H9 (cell line): ENCODE data around the gene RPUSD3. TPM values are rescaled to one million over a fixed set of nuclear protein-coding genes. Genes with fewer than 3 reads are reported as not detected.

Experiments
- DNase-seq: peaks from one replicate; pipeline ENCODE4 v3.0.0-alpha.2; 2017
- H2AFZ ChIP-seq: one replicate; pipeline ENCODE4 v1.6.1; 2013; ENCODE audit warnings: mild to moderate bottlenecking, low read length, control low read depth, moderate library complexity
- H2AK5ac ChIP-seq: 2 replicates; pipeline ENCODE4 v1.6.1; 2013; ENCODE audit warnings: low read length, control low read depth, mixed read lengths; ENCODE audit not compliant: insufficient read length
- H2BK120ac ChIP-seq: one replicate; pipeline ENCODE4 v1.6.1; 2013; ENCODE audit warnings: low read depth, mild to moderate bottlenecking, low read length, control low read depth, inconsistent platforms; ENCODE audit not compliant: poor library complexity, severe bottlenecking
- H2BK12ac ChIP-seq: 2 replicates; pipeline ENCODE4 v1.6.1; 2013; ENCODE audit warnings: low read length, control low read depth, mixed read lengths, low read depth; ENCODE audit not compliant: insufficient read length
- H2BK15ac ChIP-seq: 2 replicates; pipeline ENCODE4 v1.6.1; 2013; ENCODE audit warnings: low read depth, low read length, control low read depth
- H2BK20ac ChIP-seq: one replicate; pipeline ENCODE4 v1.6.1; 2013; ENCODE audit warnings: low read depth, mild to moderate bottlenecking, low read length, control low read depth, inconsistent platforms; ENCODE audit not compliant: poor library complexity, severe bottlenecking
- H2BK5ac ChIP-seq: 2 replicates; pipeline ENCODE4 v1.6.1; 2013; ENCODE audit warnings: low read length, control low read depth, mixed read lengths; ENCODE audit not compliant: insufficient read length
- H3K14ac ChIP-seq: 2 replicates; pipeline ENCODE4 v1.6.1; 2013; ENCODE audit warnings: low read length, control low read depth; ENCODE audit not compliant: insufficient read depth
- H3K18ac ChIP-seq: 2 replicates; pipeline ENCODE4 v1.6.1; 2013; ENCODE audit warnings: low read depth, mild to moderate bottlenecking, mixed read lengths, low read length, control low read depth; ENCODE audit not compliant: insufficient read length
- H3K23ac ChIP-seq: 2 replicates; pipeline ENCODE4 v1.6.1; 2013; ENCODE audit warnings: low read length, control low read depth, mixed read lengths, low read depth; ENCODE audit not compliant: insufficient read length
- H3K23me2 ChIP-seq: 2 replicates; pipeline ENCODE4 v1.6.1; 2013; ENCODE audit warnings: low read depth, mild to moderate bottlenecking, mixed read lengths, low read length, control low read depth; ENCODE audit not compliant: insufficient read length, poor library complexity, severe bottlenecking
- H3K27ac ChIP-seq: 2 replicates; pipeline ENCODE4 v1.5.1; 2013; ENCODE audit warnings: low read length, control low read depth, mixed read lengths, low read depth; ENCODE audit not compliant: insufficient read length
- H3K27me3 ChIP-seq: 2 replicates; pipeline ENCODE4 v1.6.1; 2013; ENCODE audit warnings: low read length, control low read depth, inconsistent platforms; ENCODE audit not compliant: insufficient read depth
- H3K4ac ChIP-seq: 2 replicates; pipeline ENCODE4 v1.6.1; 2013; ENCODE audit warnings: low read depth, mild to moderate bottlenecking, control low read depth, inconsistent platforms, low read length, moderate library complexity
- H3K4me1 ChIP-seq: 2 replicates; pipeline ENCODE4 v1.6.1; 2013; ENCODE audit warnings: low read length, control low read depth, inconsistent platforms; ENCODE audit not compliant: insufficient read depth
- H3K4me2 ChIP-seq: 2 replicates; pipeline ENCODE4 v1.6.1; 2013; ENCODE audit warnings: low read length, control low read depth, mixed read lengths; ENCODE audit not compliant: insufficient read length, insufficient read depth
- H3K56ac ChIP-seq: 2 replicates; pipeline ENCODE4 v1.6.1; 2013; ENCODE audit warnings: low read depth, mild to moderate bottlenecking, mixed read lengths, low read length, control low read depth; ENCODE audit not compliant: insufficient read length
- H3K79me1 ChIP-seq: 2 replicates; pipeline ENCODE4 v1.6.1; 2013; ENCODE audit warnings: low read depth, mild to moderate bottlenecking, moderate library complexity, low read length, control low read depth, inconsistent platforms; ENCODE audit not compliant: insufficient read depth, poor library complexity, severe bottlenecking
- H3K79me2 ChIP-seq: 2 replicates; pipeline ENCODE4 v1.6.1; 2013; ENCODE audit warnings: low read length, control low read depth, inconsistent platforms; ENCODE audit not compliant: insufficient read depth
- H3K9ac ChIP-seq: 2 replicates; pipeline ENCODE4 v1.6.1; 2013; ENCODE audit warnings: low read length, control low read depth, mixed read lengths; ENCODE audit not compliant: insufficient read length; ENCODE audit errors: extremely low read depth
- H3K9me3 ChIP-seq: one replicate; pipeline ENCODE4 v1.6.1; 2013; ENCODE audit warnings: low read depth, low read length, inconsistent platforms; ENCODE audit not compliant: control insufficient read depth
- H3T11ph ChIP-seq: one replicate; pipeline ENCODE4 v1.6.1; 2013; ENCODE audit warnings: mild to moderate bottlenecking, low read length, control low read depth, inconsistent platforms
- H4K20me1 ChIP-seq: one replicate; pipeline ENCODE4 v1.6.1; 2013; ENCODE audit not compliant: control insufficient read depth, insufficient read length, insufficient read depth
- H4K5ac ChIP-seq: 2 replicates; pipeline ENCODE4 v1.6.1; 2013; ENCODE audit warnings: low read depth, mild to moderate bottlenecking, mixed read lengths, low read length, control low read depth; ENCODE audit not compliant: insufficient read length
- H4K8ac ChIP-seq: replicated peaks from 2 replicates; pipeline ENCODE4 v1.6.1; 2013; ENCODE audit warnings: low read length, control low read depth, mixed read lengths, low read depth; ENCODE audit not compliant: insufficient read length
- H4K91ac ChIP-seq: 2 replicates; pipeline ENCODE4 v1.6.1; 2013; ENCODE audit warnings: low read depth, mild to moderate bottlenecking, moderate library complexity, mixed read lengths, low read length, control low read depth; ENCODE audit not compliant: insufficient read length
- H3K27ac Mint-ChIP-seq, 3 experiments: 2 replicates in 2 of 3; 3 replicates in 1 of 3; pipeline ENCODE4 v1.8.0; 2020 to 2021; ENCODE audit warnings: mixed read lengths in 3 of 3, mild to moderate bottlenecking in 1 of 3, moderate library complexity in 1 of 3
- H3K27me3 Mint-ChIP-seq: 2 replicates; pipeline ENCODE4 v1.8.0; 2021; ENCODE audit warnings: low read depth, mild to moderate bottlenecking, moderate library complexity, mixed read lengths
- H3K36me3 Mint-ChIP-seq, 3 experiments: 2 replicates in 2 of 3; 3 replicates in 1 of 3; pipeline ENCODE4 v1.8.0; 2020 to 2021; ENCODE audit warnings: low read depth in 3 of 3, mixed read lengths in 3 of 3; ENCODE audit not compliant: insufficient read depth in 1 of 3
- H3K4me1 Mint-ChIP-seq, 2 experiments: 2 replicates each; pipeline ENCODE4 v1.8.0; 2020; ENCODE audit warnings: mixed read lengths in 2 of 2
- H3K4me3 Mint-ChIP-seq, 2 experiments: 2 replicates in 1 of 2; 3 replicates in 1 of 2; pipeline ENCODE4 v1.8.0; 2020 to 2021; ENCODE audit warnings: mild to moderate bottlenecking in 2 of 2, mixed read lengths in 2 of 2, moderate library complexity in 1 of 2
- H3K9me3 Mint-ChIP-seq, 2 experiments: 2 replicates in 1 of 2; 3 replicates in 1 of 2; pipeline ENCODE4 v1.8.0; 2020; ENCODE audit warnings: mild to moderate bottlenecking in 2 of 2, mixed read lengths in 2 of 2, moderate library complexity in 1 of 2
- CTCF ChIP-seq: fragments of 200-600 bp; sonication (generic); conservative IDR thresholded peaks from 3 replicates; pipeline ENCODE4 v1.8.0; 2021; ENCODE audit warnings: antibody characterized with exemption, mild to moderate bottlenecking
- total RNA-seq: library from RNA; stranded (reverse); gene quantifications from 2 replicates; pipeline ENCODE4 v1.2.1, GENCODE V29; 2021

Gene RPUSD3
- total RNA-seq, 1 experiment from 2014 or later, result 59.5 TPM

GRCh38 chr3:9886328-9886727 is 42.5 kb upstream of the RPUSD3 start:
- H4K5ac ChIP-seq, result no peak overlapping the region
- no peak overlapping the region for H4K91ac ChIP-seq
- no peak overlapping the region for H3K9ac ChIP-seq
- no peak overlapping the region for H3K14ac ChIP-seq
- H3K4ac ChIP-seq, result no peak overlapping the region
- H2AK5ac ChIP-seq, result no peak overlapping the region
- H3K18ac ChIP-seq, result no peak overlapping the region
- no peak overlapping the region for H3K23ac ChIP-seq
- no peak overlapping the region for H3K27ac ChIP-seq
- no peak overlapping the region for H3K4me2 ChIP-seq
- H2BK5ac ChIP-seq, result no peak overlapping the region
- Mint-ChIP-seq H3K27ac (no peak overlapping the region), H3K9me3 (no peaks in the 10 kb centered on the region), H3K27me3 (no peaks in the 10 kb centered on the region; the same call in 1 of the 2 replicates), H3K4me3 (no peak overlapping the region), H3K36me3 (peaks cover 0 to 4% (median 0%) of the 10 kb centered on the region in 3 experiments; a peak in 1 of 7 replicates), H3K4me1 (peaks cover 6 to 9% of the 10 kb centered on the region in 2 experiments)
- no peaks in the 10 kb centered on the region for H3K23me2 ChIP-seq
- H2BK120ac ChIP-seq, result no peak overlapping the region
- no peak overlapping the region for H2BK20ac ChIP-seq
- H2BK15ac ChIP-seq, result no peak overlapping the region
- no peaks in the 10 kb centered on the region for H4K20me1 ChIP-seq
- H3K4me1 ChIP-seq, result no peaks in the 10 kb centered on the region
- H2BK12ac ChIP-seq, result no peak overlapping the region
- no peak for TF ChIP-seq CTCF
- H3T11ph ChIP-seq, result no peak overlapping the region
- H4K8ac ChIP-seq, result no peak overlapping the region
- no peaks in the 10 kb centered on the region for H3K79me1 ChIP-seq
- H3K9me3 ChIP-seq, result no peaks in the 10 kb centered on the region
- no peak overlapping the region for H2AFZ ChIP-seq
- no peak overlapping the region for H3K56ac ChIP-seq
- DNase-seq, result no peak
- no peaks in the 10 kb centered on the region; the same call in 1 of the 2 replicates for H3K27me3 ChIP-seq
- peaks cover 5% of the 10 kb centered on the region; the same call in 1 of the 2 replicates for H3K79me2 ChIP-seq
